T-helper 1 cell treated with Interleukin-12 subunit alpha and Interleukin-12 subunit beta and Interleukin-4 antibody, amounts not matched to agents 30 μg/mL and 1 μg/mL, for 36 hours (primary cell): ENCODE data around the gene SLC26A6.
A peak's percentile ranks its signal among the peaks of the same experiment; 100 is the strongest.

ENCODE experiments used
- H3K27ac Mint-ChIP-seq: one replicate; pipeline ENCODE4 v1.8.0; 2021; ENCODE audit warnings: mild to moderate bottlenecking, mixed read lengths
- H3K27me3 Mint-ChIP-seq: one replicate; pipeline ENCODE4 v1.8.0; 2021; ENCODE audit warnings: low read depth, mixed read lengths
- H3K36me3 Mint-ChIP-seq: one replicate; pipeline ENCODE4 v1.8.0; 2021; ENCODE audit warnings: low read depth, mixed read lengths
- H3K4me1 Mint-ChIP-seq: one replicate; pipeline ENCODE4 v1.8.0; 2021; ENCODE audit warnings: low read depth, mixed read lengths
- H3K4me3 Mint-ChIP-seq: one replicate; pipeline ENCODE4 v1.8.0; 2021; ENCODE audit warnings: mild to moderate bottlenecking, moderate library complexity, mixed read lengths
- H3K9me3 Mint-ChIP-seq: one replicate; pipeline ENCODE4 v1.8.0; 2021; ENCODE audit warnings: mixed read lengths

SLC26A6 gene

DNA sequence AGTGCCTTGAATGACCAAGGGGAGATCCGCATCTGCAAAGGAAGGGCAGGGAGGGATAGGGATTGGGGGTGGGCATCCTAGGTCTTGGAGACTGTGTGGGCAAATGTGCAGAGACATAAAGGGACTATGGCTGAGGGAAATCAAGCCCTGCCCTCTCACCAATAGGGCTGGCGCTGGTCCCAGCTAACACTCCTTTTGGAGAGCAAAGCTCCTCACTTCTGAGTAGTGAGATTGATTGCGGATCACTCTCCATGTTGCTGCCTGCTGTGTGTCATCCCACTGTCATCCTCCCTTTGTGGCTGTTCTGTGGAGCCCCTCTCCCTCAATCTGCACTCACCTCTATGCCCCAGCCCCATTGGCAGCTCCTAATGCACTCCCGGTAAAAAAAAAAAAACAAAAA is 29.7 kb upstream of the SLC26A6 start:
- Mint-ChIP-seq H3K27me3 (peaks cover 13% of the 10 kb centered on the region), H3K4me1 (peaks cover 14% of the 10 kb centered on the region), H3K27ac (no peak overlapping the region), H3K36me3 (peaks cover 3% of the 10 kb centered on the region), H3K4me3 (no peak overlapping the region), H3K9me3 (no peaks in the 10 kb centered on the region)

DNA sequence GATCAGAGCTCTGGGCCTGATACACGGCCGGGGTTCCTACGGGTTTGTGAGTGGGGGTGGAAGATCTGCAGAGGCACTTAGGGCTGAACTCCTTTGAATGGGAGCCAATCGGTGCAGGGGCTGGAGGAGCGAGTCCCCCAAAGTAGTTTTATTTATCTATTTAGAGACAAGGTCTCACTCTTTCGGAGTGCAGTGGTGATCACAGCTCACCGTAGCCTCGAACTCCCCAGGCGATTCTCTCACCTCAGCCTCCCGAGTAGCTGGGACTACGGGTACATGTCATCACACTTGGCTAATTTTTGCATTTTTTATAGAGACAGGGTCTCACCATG is 29.0 kb upstream of the SLC26A6 start:
- peaks cover 18% of the 10 kb centered on the region for H3K27me3 Mint-ChIP-seq
- H3K4me1 Mint-ChIP-seq = peaks cover 14% of the 10 kb centered on the region
- H3K27ac Mint-ChIP-seq = peak overlapping the region; percentile 93
- H3K9me3 Mint-ChIP-seq = no peaks in the 10 kb centered on the region
- H3K4me3 Mint-ChIP-seq = peak overlapping the region; percentile 94
- H3K36me3 Mint-ChIP-seq = peaks cover 3% of the 10 kb centered on the region

- Mint-ChIP-seq H3K9me3 (no peaks in the 10 kb centered on the region), H3K36me3 (peaks cover 3% of the 10 kb centered on the region), H3K27ac (peak overlapping the region; percentile 93), H3K4me3 (peak overlapping the region; percentile 94), H3K27me3 (peaks cover 18% of the 10 kb centered on the region), H3K4me1 (peaks cover 14% of the 10 kb centered on the region)
These were observed 28.4 kb upstream of the SLC26A6 start for GRCh38 chr3:48663489-48664312.

- Mint-ChIP-seq H3K27ac (peak within 1 kb of the TSS; percentile 93), H3K27me3 (peaks cover 18% of the 10 kb centered on the region)
These were observed 27.7 kb upstream of the SLC26A6 start, which contains the start of gene CELSR3 for GRCh38 chr3:48662753-48663488. CELSR3 (minus strand) TSS chr3:48662886; CDS start chr3:48662634, 252 bp downstream.

GRCh38 chr3:48662145-48662752 is 27.0 kb upstream of the SLC26A6 start:
- Mint-ChIP-seq H3K9me3 (no peaks in the 10 kb centered on the region), H3K27me3 (peaks cover 18% of the 10 kb centered on the region), H3K4me1 (peaks cover 14% of the 10 kb centered on the region), H3K36me3 (peaks cover 3% of the 10 kb centered on the region), H3K27ac (no peak overlapping the region), H3K4me3 (peak overlapping the region; percentile 40)

More at GRCh38 chr3:48662753-48663488, 27.7 kb upstream of the SLC26A6 start, which contains the start of gene CELSR3:
- Mint-ChIP-seq H3K9me3 (no peaks in the 10 kb centered on the region), H3K4me1 (peaks cover 14% of the 10 kb centered on the region), H3K36me3 (peaks cover 3% of the 10 kb centered on the region), H3K4me3 (peak within 1 kb of the TSS; percentile 94)

DNA sequence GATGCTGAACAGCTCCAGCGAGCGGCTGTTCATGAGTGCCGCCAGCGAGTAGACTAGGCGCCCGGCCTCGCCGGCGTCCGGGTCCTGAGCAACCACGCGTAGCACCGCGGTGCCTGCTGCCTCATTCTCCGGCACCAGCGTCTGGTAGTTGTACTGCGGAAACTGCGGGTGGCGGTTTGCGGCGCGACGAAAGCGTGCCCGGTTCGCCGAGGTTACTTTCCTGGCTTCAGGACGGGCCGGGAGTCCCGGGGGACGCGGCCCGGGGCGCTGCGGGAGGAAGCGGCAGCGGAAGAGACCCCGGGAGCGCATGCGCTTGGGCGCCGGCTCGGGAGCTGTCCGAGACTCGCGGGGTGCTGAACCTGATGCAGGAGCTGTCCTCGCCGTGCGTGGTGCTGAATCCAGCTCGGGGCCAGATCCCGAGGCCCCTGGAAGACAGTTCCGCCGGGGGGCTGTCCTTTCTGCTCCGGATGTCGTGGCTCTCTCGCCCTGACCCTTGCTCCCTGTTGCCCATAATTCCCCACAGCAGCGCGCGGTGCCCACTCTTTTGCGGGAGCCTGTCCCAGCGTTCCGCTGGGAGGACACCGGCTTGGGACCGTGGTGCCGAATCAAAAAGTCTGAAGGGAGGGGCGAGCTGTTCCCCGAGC is 26.4 kb upstream of the SLC26A6 start:
- peaks cover 3% of the 10 kb centered on the region for H3K36me3 Mint-ChIP-seq
- H3K27ac Mint-ChIP-seq = no peak overlapping the region
- H3K9me3 Mint-ChIP-seq = no peaks in the 10 kb centered on the region
- H3K27me3 Mint-ChIP-seq = peaks cover 18% of the 10 kb centered on the region
- peak overlapping the region; percentile 40 for H3K4me3 Mint-ChIP-seq
- peaks cover 14% of the 10 kb centered on the region for H3K4me1 Mint-ChIP-seq

DNA sequence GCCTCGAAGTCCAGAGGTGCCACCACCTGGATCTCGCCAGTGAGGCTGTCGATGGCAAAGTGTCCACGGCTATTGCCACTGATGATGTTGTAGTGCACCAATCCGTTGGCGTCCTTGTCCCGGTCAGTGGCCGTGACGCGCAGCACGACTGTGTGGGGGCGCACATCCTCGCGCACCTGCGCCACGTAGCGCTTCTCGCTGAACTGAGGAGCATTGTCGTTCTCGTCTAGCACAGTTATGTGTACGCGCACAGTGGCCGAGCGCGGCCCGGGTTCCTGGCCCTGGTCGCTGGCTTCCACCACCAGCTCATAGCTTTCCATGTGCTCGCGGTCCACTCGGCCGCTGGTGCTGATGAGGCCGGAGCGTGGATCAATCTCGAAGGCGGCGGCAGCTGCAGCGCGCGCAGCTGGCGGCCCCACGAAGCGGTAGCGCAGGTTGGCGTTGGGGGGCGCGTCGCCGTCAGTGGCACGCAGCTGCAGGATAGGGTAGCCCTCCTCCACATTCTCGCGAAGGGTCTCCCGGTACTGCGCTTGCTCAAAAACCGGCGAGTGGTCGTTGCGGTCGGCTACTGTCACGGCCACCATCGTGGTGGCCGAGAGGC is 25.6 kb upstream of the SLC26A6 start:
- peaks cover 18% of the 10 kb centered on the region for H3K27me3 Mint-ChIP-seq
- H3K27ac Mint-ChIP-seq = no peak overlapping the region
- peaks cover 3% of the 10 kb centered on the region for H3K36me3 Mint-ChIP-seq
- peaks cover 15% of the 10 kb centered on the region for H3K4me1 Mint-ChIP-seq
- no peak overlapping the region for H3K4me3 Mint-ChIP-seq
- H3K9me3 Mint-ChIP-seq = no peaks in the 10 kb centered on the region

DNA sequence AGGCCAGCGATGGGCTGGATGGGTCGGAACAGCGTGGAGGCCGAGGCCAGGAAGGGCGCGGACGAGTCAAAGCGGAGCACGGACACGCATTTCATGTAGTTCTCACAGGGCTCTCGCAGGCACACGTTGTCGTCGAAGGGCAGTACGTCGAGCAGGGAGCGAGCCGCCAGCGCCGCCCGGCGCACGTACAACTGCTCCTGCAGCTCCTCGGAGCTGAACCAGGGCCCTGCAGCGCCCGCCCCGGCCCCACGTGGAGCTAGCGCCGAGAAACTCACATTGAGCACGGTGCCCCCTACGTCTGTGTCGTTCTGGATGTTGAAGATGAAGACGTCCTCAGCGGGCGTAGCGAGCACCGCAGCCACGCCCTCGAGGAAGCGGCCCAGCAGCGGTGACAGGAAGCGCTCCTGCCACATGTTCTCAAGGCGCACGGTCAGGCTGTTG is 21.6 kb upstream of the SLC26A6 start:
- H3K9me3 Mint-ChIP-seq = no peaks in the 10 kb centered on the region
- peak overlapping the region; percentile 59 for H3K4me3 Mint-ChIP-seq
- peaks cover 8% of the 10 kb centered on the region for H3K4me1 Mint-ChIP-seq
- H3K36me3 Mint-ChIP-seq = no peaks in the 10 kb centered on the region
- H3K27ac Mint-ChIP-seq = peak overlapping the region; percentile 31
- H3K27me3 Mint-ChIP-seq = peaks cover 7% of the 10 kb centered on the region

DNA sequence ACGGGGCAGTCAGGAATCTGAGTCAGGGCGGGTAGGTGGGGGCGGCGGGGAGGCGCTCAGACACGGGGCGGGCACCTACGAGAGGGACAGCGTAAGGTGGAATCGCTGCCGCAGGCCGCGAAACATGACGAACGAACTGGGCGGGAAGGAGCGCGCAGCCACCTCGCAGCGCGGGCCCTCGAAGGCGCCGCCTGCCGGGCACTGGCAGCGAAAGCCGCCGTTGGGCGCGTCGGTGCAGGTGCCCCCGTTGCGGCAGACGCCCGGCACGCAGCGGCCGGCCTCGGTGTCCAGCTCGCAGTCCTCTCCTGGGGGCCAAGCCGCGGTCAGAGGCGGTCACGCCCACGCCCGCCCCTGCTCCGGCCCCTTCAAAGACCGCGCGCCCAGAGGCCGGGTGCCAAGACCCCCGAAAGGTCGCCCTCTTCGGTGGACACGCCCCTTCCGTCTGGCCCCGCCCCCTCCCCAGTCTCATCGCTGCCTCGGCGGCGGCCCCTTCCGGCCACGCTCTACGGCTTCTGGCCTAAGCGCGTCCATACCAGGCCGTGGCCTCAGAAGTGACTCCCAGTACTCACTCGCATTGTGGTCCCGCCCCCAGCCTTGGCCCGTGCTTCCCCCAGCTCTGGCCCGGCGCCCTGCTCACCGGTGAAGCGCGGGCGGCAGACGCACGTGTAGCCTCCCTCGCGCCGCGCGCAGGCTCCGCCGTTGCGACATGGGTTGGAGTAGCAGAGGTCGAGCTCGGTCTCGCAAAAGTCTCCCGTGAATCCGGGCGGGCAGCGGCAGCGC is 21.0 kb upstream of the SLC26A6 start:
- Mint-ChIP-seq H3K4me3 (peak overlapping the region; percentile 60), H3K9me3 (no peaks in the 10 kb centered on the region), H3K27ac (peak overlapping the region; percentile 82), H3K36me3 (no peaks in the 10 kb centered on the region), H3K27me3 (peaks cover 4% of the 10 kb centered on the region), H3K4me1 (peaks cover 6% of the 10 kb centered on the region)

GRCh38 chr3:48655606-48656005 is 20.3 kb upstream of the SLC26A6 start:
- Mint-ChIP-seq H3K27me3 (peaks cover 4% of the 10 kb centered on the region), H3K4me3 (peak overlapping the region; percentile 64), H3K9me3 (no peaks in the 10 kb centered on the region), H3K36me3 (no peaks in the 10 kb centered on the region), H3K4me1 (peaks cover 6% of the 10 kb centered on the region), H3K27ac (peak overlapping the region; percentile 82)

GRCh38 chr3:48655063-48655462 is 19.8 kb upstream of the SLC26A6 start:
- peak overlapping the region; percentile 64 for H3K4me3 Mint-ChIP-seq
- H3K27me3 Mint-ChIP-seq = peaks cover 4% of the 10 kb centered on the region
- H3K9me3 Mint-ChIP-seq = no peaks in the 10 kb centered on the region
- H3K27ac Mint-ChIP-seq = peak overlapping the region; percentile 82
- H3K36me3 Mint-ChIP-seq = no peaks in the 10 kb centered on the region
- H3K4me1 Mint-ChIP-seq = peaks cover 6% of the 10 kb centered on the region

- Mint-ChIP-seq H3K4me1 (peaks cover 6% of the 10 kb centered on the region), H3K4me3 (no peak overlapping the region), H3K9me3 (no peaks in the 10 kb centered on the region), H3K27me3 (no peaks in the 10 kb centered on the region), H3K36me3 (no peaks in the 10 kb centered on the region), H3K27ac (no peak overlapping the region)
These were observed 17.9 kb upstream of the SLC26A6 start for GRCh38 chr3:48652923-48653715.

- no peak overlapping the region for H3K4me3 Mint-ChIP-seq
- no peak overlapping the region for H3K27ac Mint-ChIP-seq
- H3K36me3 Mint-ChIP-seq = no peaks in the 10 kb centered on the region
- peaks cover 6% of the 10 kb centered on the region for H3K4me1 Mint-ChIP-seq
- H3K9me3 Mint-ChIP-seq = no peaks in the 10 kb centered on the region
- no peaks in the 10 kb centered on the region for H3K27me3 Mint-ChIP-seq
These were observed 16.5 kb upstream of the SLC26A6 start for GRCh38 chr3:48651771-48652170.
